GM18526 (cell line): Measurements from ENCODE around the gene NUTM1.

Source experiments
- POLR2A ChIP-seq: IDR thresholded peaks from 3 replicates; pipeline ENCODE4 v1.6.1; 2011; ENCODE audit not compliant: insufficient read length; ENCODE audit errors: extremely low read depth

Gene NUTM1

DNA sequence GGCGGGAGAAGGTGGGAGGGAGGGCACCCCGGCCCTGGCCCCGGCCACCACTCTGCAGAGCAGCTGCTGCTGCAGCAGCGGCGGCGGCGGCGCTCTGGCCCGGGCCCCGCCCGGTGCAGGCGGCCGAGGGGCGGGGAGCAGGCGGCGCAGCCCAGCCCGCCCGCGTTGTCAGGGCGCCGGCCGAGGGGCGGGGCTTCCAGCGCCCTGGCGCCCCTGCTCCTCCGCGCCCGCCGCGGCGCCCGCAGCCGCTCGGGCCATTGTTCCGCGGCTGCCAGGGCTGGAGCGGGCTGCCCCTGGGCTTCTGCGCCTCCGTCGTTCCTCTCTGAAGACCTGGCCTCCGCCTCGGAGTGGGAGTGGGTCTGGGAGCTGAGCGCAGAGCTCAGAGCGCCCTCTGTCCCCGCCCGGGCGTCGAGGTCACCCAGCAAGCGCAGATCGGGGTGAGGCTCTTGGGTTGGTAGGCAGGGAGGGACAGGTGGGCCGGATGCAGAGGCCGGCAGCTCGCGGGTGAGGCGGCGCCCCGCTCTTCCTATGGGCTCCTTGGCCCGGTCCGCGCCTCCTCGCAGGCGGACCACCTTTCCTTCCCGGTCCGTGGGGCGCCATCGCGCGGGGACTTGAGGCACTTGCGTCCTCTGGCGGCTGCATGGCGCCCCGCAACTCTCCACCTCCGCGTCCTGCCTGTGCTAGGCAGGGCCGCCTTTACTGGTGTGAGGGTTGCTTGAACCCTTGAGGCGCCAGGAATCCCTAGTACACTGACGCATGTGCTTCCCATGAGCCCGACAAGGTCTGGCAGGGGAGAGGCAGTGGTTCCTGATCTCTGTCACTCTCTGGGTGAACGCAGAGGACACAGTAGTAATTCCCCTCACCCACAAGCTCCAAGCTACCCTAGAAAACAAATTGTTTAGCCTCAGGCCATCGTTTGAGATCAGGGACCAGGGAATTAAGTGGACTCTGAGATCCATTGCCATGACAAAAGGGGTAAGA lies 24.3 kb downstream of the NUTM1 start, which contains the start of gene LPCAT4:
Gene LPCAT4, minus strand, starts transcription at position 96 of the 981 bp plus-strand sequence. CDS start 96 bp downstream, outside the sequence.
- peak; percentile 75 for TF ChIP-seq POLR2A

DNA sequence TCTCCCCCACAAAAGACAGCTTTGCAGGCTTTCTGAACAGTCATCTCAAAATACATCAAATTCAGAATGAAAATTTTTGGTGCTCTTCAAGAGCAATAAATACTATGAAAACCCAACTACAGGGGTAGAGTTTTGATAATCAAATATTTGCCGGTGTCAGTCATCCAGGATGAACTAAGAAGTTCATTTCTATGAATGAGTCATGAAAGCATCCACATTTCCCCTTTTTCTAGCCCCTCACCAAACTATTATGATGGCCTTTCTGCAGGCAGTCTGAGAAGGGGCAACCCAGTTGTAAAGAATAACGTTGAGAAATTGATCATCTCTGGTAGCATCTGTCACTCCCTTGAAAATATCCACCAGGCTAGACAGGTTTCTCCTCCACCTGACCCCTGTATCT lies 27.0 kb downstream of the NUTM1 start:
- no peak for TF ChIP-seq POLR2A

DNA sequence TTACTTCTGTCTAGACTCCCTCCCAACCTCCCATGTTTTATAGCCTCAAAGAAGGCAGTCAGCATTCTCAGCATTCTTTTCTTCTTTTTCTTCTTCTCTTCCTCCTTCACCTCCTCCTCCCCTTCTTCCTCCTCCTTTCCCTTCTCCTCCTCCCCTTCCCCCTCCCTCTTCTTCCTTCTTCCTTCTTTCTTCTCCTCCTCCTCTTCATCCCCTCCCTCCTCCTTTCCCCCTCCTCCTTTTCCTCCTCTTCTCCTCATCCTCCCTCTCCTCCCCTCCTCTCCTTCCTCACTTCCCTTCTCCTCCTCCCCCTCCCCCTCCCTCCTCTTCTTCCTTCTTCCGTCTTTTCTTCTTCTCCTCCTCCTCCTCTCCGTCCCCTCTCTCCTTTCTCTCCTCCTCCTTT lies 27.5 kb downstream of the NUTM1 start:
- TF ChIP-seq POLR2A = no peak

DNA sequence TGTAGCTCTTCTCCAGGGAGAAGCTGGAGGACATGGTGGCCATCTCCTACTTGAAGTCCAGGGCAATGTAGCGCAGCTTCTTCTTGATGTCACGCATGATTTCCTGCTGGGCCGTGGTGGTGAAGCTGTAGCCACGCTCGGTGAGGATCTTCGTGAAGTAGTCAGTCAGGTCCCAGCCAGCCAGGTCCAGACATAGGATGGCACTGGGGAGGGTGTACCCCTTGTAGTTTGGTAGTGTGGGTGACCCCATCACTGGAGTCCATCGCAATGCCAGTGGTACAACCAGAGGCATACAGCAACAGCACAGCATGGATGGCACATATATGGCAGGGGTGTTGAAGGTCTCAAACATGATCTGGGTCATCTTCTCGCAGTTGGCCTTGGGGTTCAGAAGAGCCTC lies 30.8 kb downstream of the NUTM1 start:
- TF ChIP-seq POLR2A = no peak

DNA sequence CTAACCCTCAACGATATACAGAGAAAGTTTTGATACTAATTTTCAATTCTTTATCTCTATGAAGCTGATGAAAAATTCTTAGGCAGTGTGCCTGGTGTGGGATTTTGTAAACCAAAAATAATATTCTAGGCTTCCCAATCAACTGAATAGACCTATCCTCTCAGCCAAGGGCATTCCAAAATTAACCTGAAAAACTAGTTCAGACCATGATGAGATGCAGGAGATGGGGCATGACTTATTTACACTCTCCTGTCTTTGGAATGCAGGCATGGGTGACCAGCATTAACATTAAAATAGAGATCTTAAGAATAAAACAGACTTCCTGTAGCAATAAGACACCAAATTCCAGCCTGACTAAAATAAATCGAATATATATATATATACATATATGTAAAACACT lies 31.7 kb downstream of the NUTM1 start:
- no peak for TF ChIP-seq POLR2A

DNA sequence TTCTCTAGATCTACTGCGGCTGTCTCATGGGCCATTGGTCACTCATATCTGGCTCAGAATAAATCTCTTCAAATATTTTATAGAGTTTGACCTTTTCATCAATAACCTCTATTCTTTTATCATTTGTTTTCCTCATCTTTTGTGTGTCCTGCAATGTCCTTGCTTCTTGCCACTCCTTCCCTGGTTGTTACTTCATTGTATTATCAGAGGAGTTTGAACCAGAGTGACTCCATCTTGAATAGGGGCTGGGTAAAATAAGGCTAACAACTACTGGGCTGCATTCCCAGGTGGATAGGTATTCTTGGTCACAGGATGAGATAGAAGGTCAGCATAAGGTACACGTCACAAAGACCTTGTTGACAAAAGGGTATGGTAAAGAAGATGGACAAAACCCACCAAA lies 33.7 kb downstream of the NUTM1 start:
- no peak for TF ChIP-seq POLR2A
